Naive thymus-derived CD8-positive, alpha-beta T cell (primary cell): ENCODE measurements around the gene PCYT2. TPM values are rescaled to one million over a fixed set of nuclear protein-coding genes. Genes with fewer than 3 reads are reported as not detected.
A peak's percentile ranks its signal among the peaks of the same experiment; 100 is the strongest.

Experiments used
- ATAC-seq, 2 donors: fragments of 150-1000 bp; cut with Tn5 transposase in 1 of 2; sonication (Bioruptor Pico), chemical (Tn5 transposase) in 1 of 2; 1 replicate in 1 of 2; 2 replicates in 1 of 2; pipeline ENCODE4 v1.10.0; 2021; ENCODE audit warnings: mild to moderate bottlenecking in 2 of 2, moderate library complexity in 2 of 2
- POLR2A ChIA-PET: fragments of 350-600 bp; sonication (Branson Sonifier 250); formaldehyde crosslinking; loops from one replicate; lab custom pipeline; 2021; ENCODE audit warnings: antibody characterized with exemption; lab: Charles Lee
- DNase-seq, 10 donors: peaks; one replicate each; pipeline versions ENCODE4 v3.0.0 to v3.0.0-alpha.2; 2020 to 2022
- H3K27ac Mint-ChIP-seq, 10 donors: one replicate each; pipeline ENCODE4 v1.8.0; 2020 to 2022; ENCODE audit warnings: mild to moderate bottlenecking in 10 of 10, mixed read lengths in 10 of 10, moderate library complexity in 4 of 10, inconsistent platforms in 1 of 10
- H3K27me3 Mint-ChIP-seq, 5 donors: one replicate each; pipeline ENCODE4 v1.8.0; 2021 to 2022; ENCODE audit warnings: mixed read lengths in 5 of 5
- H3K36me3 Mint-ChIP-seq, 3 donors: one replicate each; pipeline ENCODE4 v1.8.0; 2020 to 2022; ENCODE audit warnings: mixed read lengths in 3 of 3, mild to moderate bottlenecking in 2 of 3, inconsistent platforms in 1 of 3
- H3K4me1 Mint-ChIP-seq, 4 donors: one replicate each; pipeline ENCODE4 v1.8.0; 2021 to 2022; ENCODE audit warnings: mixed read lengths in 4 of 4
- H3K4me3 Mint-ChIP-seq, 10 donors: one replicate each; pipeline ENCODE4 v1.8.0; 2020 to 2022; ENCODE audit warnings: mild to moderate bottlenecking in 10 of 10, mixed read lengths in 10 of 10, moderate library complexity in 6 of 10, inconsistent platforms in 1 of 10
- H3K9me3 Mint-ChIP-seq, 9 donors: one replicate each; pipeline ENCODE4 v1.8.0; 2020 to 2022; ENCODE audit warnings: mixed read lengths in 9 of 9, mild to moderate bottlenecking in 3 of 9, inconsistent platforms in 1 of 9, moderate library complexity in 1 of 9
- polyA plus RNA-seq, 3 donors: library from polyadenylated mRNA; unstranded; fragments of 300-500 nt; fragmentation: Illumina TruSeq; gene quantifications; one replicate each; pipeline ENCODE4 v1.2.3, GENCODE V29; 2021
- total RNA-seq, 8 experiments: library from RNA in 2 of 8; stranded (reverse) in 2 of 8; gene quantifications; one replicate each; pipeline ENCODE4 v1.2.3 and lab custom pipeline; 2021 to 2026

PCYT2 gene
- total and polyA plus RNA-seq, 5 experiments from 2014 or later, result 22.9 to 38.5 (median 24.0) TPM

GRCh38 chr17:81906476-81907218, 4.6 kb downstream of the PCYT2 start:
- DNase-seq, result no peak
- Mint-ChIP-seq H3K27me3 (peaks cover 0 to under 1% (median 0%) of the 10 kb centered on the region in 5 donors), H3K4me1 (peaks cover 0 to 8% (median 5%) of the 10 kb centered on the region in 4 donors), H3K27ac (no peak overlapping the region), H3K4me3 (peak overlapping the region in 1 of 10 donors; percentile 10), H3K9me3 (no peaks in the 10 kb centered on the region), H3K36me3 (peaks cover 0 to 5% (median 0%) of the 10 kb centered on the region in 3 donors)
- POLR2A ChIA-PET, result no interaction called here
- no peak for ATAC-seq

DNA sequence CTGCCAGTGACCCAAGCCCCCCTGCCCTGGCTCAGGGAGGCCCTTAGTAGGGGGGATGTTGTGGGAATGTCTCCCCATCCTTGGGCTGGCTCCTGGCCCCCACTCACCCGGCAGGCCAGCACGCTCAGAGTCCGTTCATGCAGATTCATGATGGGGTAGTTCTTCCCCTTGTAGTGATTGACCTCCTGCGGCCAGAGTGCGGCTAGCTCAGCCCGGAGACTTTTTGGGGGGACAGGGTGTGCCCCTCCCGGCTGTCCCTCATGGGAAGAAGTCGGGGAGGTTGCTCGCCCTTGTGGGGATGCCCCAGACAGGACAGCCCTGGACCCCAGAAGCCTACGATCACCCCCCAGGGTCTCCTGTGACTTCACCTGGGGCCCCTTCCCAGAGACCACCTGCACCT, 5.2 kb downstream of the PCYT2 start:
- Mint-ChIP-seq H3K4me1 (peaks cover 0 to 10% (median 7%) of the 10 kb centered on the region in 4 donors), H3K4me3 (no peak overlapping the region), H3K27me3 (peaks cover 3 to 7% (median 4%) of the 10 kb centered on the region in 5 donors), H3K9me3 (no peaks in the 10 kb centered on the region), H3K27ac (no peak overlapping the region), H3K36me3 (peaks cover 0 to 6% (median 2%) of the 10 kb centered on the region in 3 donors)
- POLR2A ChIA-PET, result interaction anchor here (0.7 kb wide), 1 partner anchor 14 kb away, joined by 3 read pairs; the partner anchor contains the start of genes ALYREF and ANAPC11
- no peak for DNase-seq
- ATAC-seq, result no peak

DNA sequence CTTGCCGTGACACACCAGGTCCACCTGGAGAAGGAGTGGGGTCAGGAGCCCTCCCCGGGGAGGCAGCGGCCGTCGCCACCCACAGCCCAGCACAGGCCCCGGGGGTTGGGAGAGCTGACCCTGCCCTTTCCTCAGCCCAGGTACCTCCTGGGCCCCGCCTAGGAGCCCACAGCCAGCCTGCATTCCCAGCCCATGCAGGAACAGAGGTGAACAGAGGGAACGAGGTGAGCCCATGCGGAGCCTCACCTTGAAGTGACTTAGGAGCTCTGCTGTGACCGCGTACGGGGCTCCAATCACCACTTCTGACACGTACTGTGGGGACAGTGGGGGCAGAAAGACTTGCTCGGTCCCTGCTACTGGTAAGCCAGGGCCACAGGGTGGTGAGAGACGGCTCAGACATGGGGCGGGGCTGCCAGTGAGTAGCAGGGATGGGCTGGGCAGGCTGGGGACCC, 5.7 kb downstream of the PCYT2 start:
- no peak overlapping the region for H3K4me3 Mint-ChIP-seq
- peaks cover 0 to 12% (median 6%) of the 10 kb centered on the region in 3 donors for H3K36me3 Mint-ChIP-seq
- H3K9me3 Mint-ChIP-seq, result no peaks in the 10 kb centered on the region
- peaks cover 2 to 13% (median 10%) of the 10 kb centered on the region in 4 donors for H3K4me1 Mint-ChIP-seq
- POLR2A ChIA-PET, result interaction anchor here (0.7 kb wide), 1 partner anchor 14 kb away, joined by 3 read pairs; the partner anchor contains the start of genes ALYREF and ANAPC11
- no peak overlapping the region for H3K27ac Mint-ChIP-seq
- DNase-seq, result no peak
- no peak for ATAC-seq
- peaks cover 5 to 12% (median 10%) of the 10 kb centered on the region in 5 donors for H3K27me3 Mint-ChIP-seq

- Mint-ChIP-seq H3K27me3 (peaks cover 5 to 13% (median 10%) of the 10 kb centered on the region in 5 donors), H3K4me1 (peaks cover 2 to 10% (median 9%) of the 10 kb centered on the region in 4 donors), H3K27ac (no peak overlapping the region), H3K9me3 (no peaks in the 10 kb centered on the region), H3K36me3 (peaks cover 0 to 18% (median 11%) of the 10 kb centered on the region in 3 donors), H3K4me3 (no peak overlapping the region)
- ATAC-seq, result no peak
- POLR2A ChIA-PET, result no interaction called here
- DNase-seq, result no peak
Measured at GRCh38 chr17:81904600-81905423, 6.4 kb downstream of the PCYT2 start.

DNA sequence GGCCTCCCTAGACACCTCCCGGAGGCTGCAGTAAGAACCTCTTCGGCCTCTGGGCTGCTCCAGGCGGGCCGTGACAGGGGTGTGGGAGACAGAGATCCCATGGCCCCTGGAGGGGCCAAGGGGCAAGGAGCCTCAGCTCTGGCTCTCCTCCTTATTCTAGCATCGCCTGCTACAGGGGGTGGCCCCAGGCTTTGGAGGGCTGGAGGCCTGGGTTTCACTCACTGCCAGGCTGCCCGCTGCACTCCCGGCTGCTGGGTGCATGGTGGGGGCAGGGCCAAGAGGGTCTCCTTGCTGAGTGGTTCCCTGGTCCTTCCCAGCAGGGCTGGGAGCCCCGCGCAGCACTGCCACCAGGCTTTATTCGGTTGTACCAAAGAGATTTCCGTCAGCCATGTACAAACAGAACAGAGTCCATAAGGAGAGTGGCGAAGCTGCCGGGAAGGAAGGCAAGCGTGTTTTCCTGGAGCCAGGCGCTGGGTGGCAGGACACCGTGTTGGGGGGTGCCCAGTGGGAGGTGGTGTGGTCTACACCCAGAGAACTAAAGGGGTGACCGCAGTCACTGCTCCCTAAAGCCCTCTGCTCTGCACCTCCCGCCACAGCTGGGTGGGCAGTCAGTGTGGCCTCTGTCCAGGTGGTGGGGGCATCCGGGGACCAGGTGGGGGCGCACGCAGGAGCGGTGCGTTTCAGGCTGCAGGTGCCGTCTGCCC, 7.2 kb downstream of the PCYT2 start:
- no peak overlapping the region for H3K4me3 Mint-ChIP-seq
- no peak for ATAC-seq
- peaks cover 5 to 13% (median 10%) of the 10 kb centered on the region in 5 donors for H3K27me3 Mint-ChIP-seq
- peaks cover 0 to 19% (median 12%) of the 10 kb centered on the region in 3 donors for H3K36me3 Mint-ChIP-seq
- H3K9me3 Mint-ChIP-seq, result no peaks in the 10 kb centered on the region
- DNase-seq, result no peak
- POLR2A ChIA-PET, result no interaction called here
- peaks cover 2 to 10% (median 7%) of the 10 kb centered on the region in 4 donors for H3K4me1 Mint-ChIP-seq
- no peak overlapping the region for H3K27ac Mint-ChIP-seq

DNA sequence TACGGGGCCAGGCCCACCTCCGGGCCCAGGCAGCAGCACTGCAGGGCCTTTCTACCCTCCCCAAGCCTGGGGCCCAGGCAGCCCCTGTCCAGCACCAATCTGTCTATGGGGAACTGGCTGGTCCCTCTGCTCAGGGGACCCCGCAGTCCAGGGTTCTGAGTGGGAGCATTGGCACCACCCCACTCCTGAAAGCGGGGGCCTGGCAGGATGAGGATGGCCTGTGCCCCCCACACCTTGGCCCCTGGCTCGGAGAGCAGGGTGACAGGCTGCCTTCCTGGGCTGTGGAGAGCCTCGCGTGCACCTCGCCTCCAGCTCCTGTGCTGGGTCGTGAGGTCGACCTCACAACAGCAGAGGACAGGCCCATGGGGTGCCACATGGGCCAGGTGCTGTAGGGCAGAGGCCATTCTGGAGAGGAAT, 7.8 kb downstream of the PCYT2 start:
- Mint-ChIP-seq H3K4me1 (peaks cover 2 to 10% (median 7%) of the 10 kb centered on the region in 4 donors), H3K36me3 (peaks cover 0 to 18% (median 12%) of the 10 kb centered on the region in 3 donors), H3K27ac (no peak overlapping the region), H3K9me3 (no peaks in the 10 kb centered on the region), H3K4me3 (peak overlapping the region in 1 of 10 donors; percentile 20), H3K27me3 (peaks cover 5 to 13% (median 10%) of the 10 kb centered on the region in 5 donors)
- POLR2A ChIA-PET, result interaction anchor here (0.5 kb wide), 1 partner anchor 62 kb away, joined by 3 read pairs; no protein-coding TSS in a partner anchor
- DNase-seq (no peak), ATAC-seq (no peak)

DNA sequence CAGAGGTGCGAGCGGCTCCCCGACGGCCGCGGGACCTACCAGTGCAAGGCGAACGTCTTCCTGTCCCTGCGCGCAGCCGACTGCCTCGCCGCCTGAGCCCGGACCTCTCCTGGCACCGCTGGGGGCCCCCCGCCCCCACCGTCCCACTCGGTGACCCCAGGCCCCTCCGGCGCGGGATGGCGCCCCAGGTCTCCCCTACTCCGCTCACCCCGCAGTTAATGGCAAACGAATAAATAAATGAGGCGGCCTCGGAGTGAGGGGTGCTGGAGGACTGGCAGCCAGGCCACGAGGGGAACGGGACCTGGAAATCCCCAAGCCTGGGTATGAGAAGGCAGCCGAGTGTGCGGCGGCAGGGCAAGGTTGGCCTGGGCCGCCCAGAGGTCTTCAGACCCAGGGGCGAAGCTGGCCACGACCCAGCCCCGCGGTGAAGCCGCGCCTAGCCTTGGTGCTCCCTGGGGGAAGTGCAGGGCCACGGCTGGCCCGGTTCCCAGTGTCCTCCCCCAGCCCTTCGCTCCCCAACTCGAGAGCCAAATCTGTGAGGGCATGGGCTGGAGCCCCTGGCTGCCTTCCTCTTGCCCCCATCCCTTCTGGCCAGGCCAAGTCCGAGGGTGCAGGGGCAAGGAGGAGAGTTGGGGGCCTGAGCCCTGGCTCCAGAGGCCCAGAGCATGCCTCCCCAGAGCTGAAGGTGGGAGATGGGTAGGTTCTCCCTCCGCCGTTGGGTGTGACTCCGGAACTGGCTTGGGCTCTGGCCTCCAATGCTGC, 8.4 kb downstream of the PCYT2 start:
- H3K36me3 Mint-ChIP-seq, result peaks cover 0 to 24% (median 16%) of the 10 kb centered on the region in 3 donors
- H3K4me3 Mint-ChIP-seq, result peak overlapping the region in 1 of 10 donors; percentile 37
- peaks cover 2 to 10% (median 7%) of the 10 kb centered on the region in 4 donors for H3K4me1 Mint-ChIP-seq
- no peaks in the 10 kb centered on the region for H3K9me3 Mint-ChIP-seq
- H3K27ac Mint-ChIP-seq, result no peak overlapping the region
- peaks cover 5 to 13% (median 10%) of the 10 kb centered on the region in 5 donors for H3K27me3 Mint-ChIP-seq
- ATAC-seq (peak; percentile 43 to 61), DNase-seq (no peak)
- POLR2A ChIA-PET, result interaction anchor here (0.5 to 1.1 kb wide), 2 partner anchors 33 to 63 kb away, joined by 3 to 4 read pairs; no protein-coding TSS in a partner anchor

DNA sequence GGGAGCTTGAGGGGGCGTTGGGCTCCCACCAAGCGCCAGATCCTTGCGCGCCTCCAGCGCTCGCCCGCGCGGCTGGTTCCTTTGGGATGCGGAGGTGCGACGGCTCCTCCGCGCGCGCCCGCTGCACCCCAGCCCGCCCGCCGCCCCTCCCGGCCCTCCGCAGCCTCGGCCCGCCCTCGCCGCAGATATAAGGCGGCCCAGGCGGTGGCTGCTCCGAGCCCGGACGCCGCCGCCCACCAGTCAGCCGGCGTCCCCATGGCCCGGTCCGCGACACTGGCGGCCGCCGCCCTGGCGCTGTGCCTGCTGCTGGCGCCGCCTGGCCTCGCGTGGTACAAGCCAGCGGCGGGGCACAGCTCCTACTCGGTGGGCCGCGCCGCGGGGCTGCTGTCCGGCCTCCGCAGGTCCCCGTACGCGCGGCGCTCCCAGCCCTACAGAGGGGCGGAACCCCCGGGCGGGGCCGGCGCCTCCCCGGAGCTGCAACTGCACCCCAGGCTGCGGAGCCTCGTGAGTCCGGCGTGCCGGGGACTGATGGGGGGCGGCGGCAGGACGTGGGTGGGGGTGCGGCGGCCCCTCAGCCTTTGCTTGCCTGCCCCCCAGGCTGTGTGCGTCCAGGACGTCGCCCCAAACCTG, 9.1 kb downstream of the PCYT2 start, which contains the start of gene NPB:
NPB (plus strand) TSS at position 216 of the 630 bp plus-strand sequence; CDS start at position 256, 40 bp downstream.
- peaks cover 2 to 10% (median 7%) of the 10 kb centered on the region in 4 donors for H3K4me1 Mint-ChIP-seq
- H3K27me3 Mint-ChIP-seq, result peaks cover 5 to 13% (median 10%) of the 10 kb centered on the region in 5 donors
- DNase-seq (no peak), ATAC-seq (peak; percentile 65 to 76)
- peak within 1 kb of the TSS in 1 of 10 donors; percentile 25 for H3K27ac Mint-ChIP-seq
- peaks cover 0 to 31% (median 16%) of the 10 kb centered on the region in 3 donors for H3K36me3 Mint-ChIP-seq
- POLR2A ChIA-PET, result interaction anchor here (1.0 to 1.1 kb wide), 3 partner anchors 15 to 32 kb away, joined by 4 to 6 read pairs (median 4); no protein-coding TSS in a partner anchor
- H3K4me3 Mint-ChIP-seq, result peak within 1 kb of the TSS in 6 of 10 donors; percentile 4 to 65 (median 48)
- no peaks in the 10 kb centered on the region for H3K9me3 Mint-ChIP-seq

- H3K27ac Mint-ChIP-seq, result peak overlapping the region in 1 of 10 donors; percentile 25
- peaks cover 5 to 13% (median 10%) of the 10 kb centered on the region in 5 donors for H3K27me3 Mint-ChIP-seq
- DNase-seq, result no peak
- H3K4me3 Mint-ChIP-seq, result peak overlapping the region in 8 of 10 donors; percentile 15 to 65 (median 48)
- H3K36me3 Mint-ChIP-seq, result peaks cover 0 to 37% (median 16%) of the 10 kb centered on the region in 3 donors
- H3K9me3 Mint-ChIP-seq, result no peaks in the 10 kb centered on the region
- peak in 1 of 2 donors; percentile 40 for ATAC-seq
- POLR2A ChIA-PET, result interaction anchor here (1.0 to 1.1 kb wide), 3 partner anchors 16 to 31 kb away, joined by 4 to 6 read pairs (median 4); no protein-coding TSS in a partner anchor
- H3K4me1 Mint-ChIP-seq, result peaks cover 2 to 10% (median 7%) of the 10 kb centered on the region in 4 donors
Measured at GRCh38 chr17:81901167-81902022, 9.8 kb downstream of the PCYT2 start.
